Activated CD8-positive, alpha-beta memory T cell treated with anti-CD3 and anti-CD28 coated beads, Interleukin-2, amount 50 U/mL, for 1 hour (primary cell): ENCODE results near the gene RNU1-2.
"Not testable (repeated sequence)": the region's sequence is repeated elsewhere in the genome, so short reads cannot be mapped to it uniquely, and the experiment has no call there.

ENCODE experiments used
- DNase-seq: peaks from one replicate; pipeline ENCODE4 v3.0.0-alpha.2; 2020; ENCODE audit errors: extremely low read depth

RNU1-2 gene

GRCh38 chr1:16926491-16927073, 30.8 kb downstream of the RNU1-2 start:
- DNase-seq = no peak

GRCh38 chr1:16927256-16927655, 31.5 kb downstream of the RNU1-2 start:
- no peak for DNase-seq

GRCh38 chr1:16927711-16928485, 32.1 kb downstream of the RNU1-2 start:
- no peak for DNase-seq

- not testable (repeated sequence) for DNase-seq
Measured at GRCh38 chr1:16929146-16930041, 33.6 kb downstream of the RNU1-2 start.

GRCh38 chr1:16931206-16931934, 35.6 kb downstream of the RNU1-2 start:
- not testable (repeated sequence) for DNase-seq

GRCh38 chr1:16933945-16934344, 38.2 kb downstream of the RNU1-2 start:
- not testable (repeated sequence) for DNase-seq

- not testable (repeated sequence) for DNase-seq
Measured at GRCh38 chr1:16936580-16936979, 40.8 kb downstream of the RNU1-2 start.

- no peak for DNase-seq
Measured at GRCh38 chr1:16938351-16939321, 42.9 kb downstream of the RNU1-2 start.

- not testable (repeated sequence) for DNase-seq
Measured at GRCh38 chr1:16939386-16940180, 43.8 kb downstream of the RNU1-2 start.

- no peak for DNase-seq
Measured at GRCh38 chr1:16944038-16944437, 48.3 kb downstream of the RNU1-2 start.

GRCh38 chr1:16945512-16945911, 49.7 kb downstream of the RNU1-2 start:
- DNase-seq = not testable (repeated sequence)
